Trophoblast cell (in vitro differentiated cells and primary cell): ENCODE measurements around the gene NEK8.

ENCODE experiments used
- DNase-seq, 2 donors: peaks; one replicate each; pipeline ENCODE4 v3.0.0-alpha.2; 2016
- H2AFZ ChIP-seq: 2 replicates; pipeline ENCODE4 v1.6.1; 2013; ENCODE audit warnings: low read length, moderate library complexity, mild to moderate bottlenecking; ENCODE audit not compliant: insufficient read depth, poor library complexity
- H2AK5ac ChIP-seq: 2 replicates; pipeline ENCODE4 v1.6.1; 2013; ENCODE audit warnings: mild to moderate bottlenecking, low read length
- H2BK120ac ChIP-seq: 2 replicates; pipeline ENCODE4 v1.6.1; 2013; ENCODE audit warnings: low read length, mild to moderate bottlenecking, moderate library complexity; ENCODE audit not compliant: insufficient read depth, poor library complexity
- H2BK12ac ChIP-seq: 2 replicates; pipeline ENCODE4 v1.6.1; 2013; ENCODE audit warnings: mild to moderate bottlenecking, low read length, moderate library complexity
- H2BK5ac ChIP-seq: 2 replicates; pipeline ENCODE4 v1.6.1; 2013; ENCODE audit warnings: low read length, low read depth, moderate library complexity, mild to moderate bottlenecking; ENCODE audit not compliant: poor library complexity
- H3K14ac ChIP-seq: 2 replicates; pipeline ENCODE4 v1.6.1; 2013; ENCODE audit warnings: mild to moderate bottlenecking, low read length
- H3K18ac ChIP-seq: 2 replicates; pipeline ENCODE4 v1.6.1; 2013; ENCODE audit warnings: mild to moderate bottlenecking, low read length
- H3K23ac ChIP-seq: 2 replicates; pipeline ENCODE4 v1.6.1; 2013; ENCODE audit warnings: low read length
- H3K27ac ChIP-seq: 2 replicates; pipeline ENCODE4 v1.5.1; 2013; ENCODE audit warnings: low read depth, mild to moderate bottlenecking, inconsistent platforms, low read length, moderate library complexity
- H3K27me3 ChIP-seq: 2 replicates; pipeline ENCODE4 v1.6.1; 2013; ENCODE audit warnings: inconsistent platforms, mild to moderate bottlenecking, low read length, moderate library complexity; ENCODE audit not compliant: insufficient read depth
- H3K36me3 ChIP-seq, 2 experiments: 1 replicate in 1 of 2; 2 replicates in 1 of 2; pipeline ENCODE4 v1.6.1; 2013; ENCODE audit warnings: low read length in 2 of 2, mild to moderate bottlenecking in 2 of 2, moderate library complexity in 1 of 2; ENCODE audit not compliant: insufficient read depth in 2 of 2, control insufficient read depth in 1 of 2
- H3K4ac ChIP-seq: 2 replicates; pipeline ENCODE4 v1.6.1; 2013; ENCODE audit warnings: low read depth, mild to moderate bottlenecking, low read length, moderate library complexity
- H3K4me1 ChIP-seq, 2 experiments: 1 replicate in 1 of 2; 2 replicates in 1 of 2; pipeline ENCODE4 v1.6.1; 2013; ENCODE audit warnings: low read length in 2 of 2, mild to moderate bottlenecking in 2 of 2, moderate library complexity in 1 of 2; ENCODE audit not compliant: insufficient read depth in 2 of 2, control insufficient read depth in 1 of 2
- H3K4me2 ChIP-seq: 2 replicates; pipeline ENCODE4 v1.6.1; 2013; ENCODE audit warnings: inconsistent platforms, mild to moderate bottlenecking, low read length, moderate library complexity
- H3K4me3 ChIP-seq: 2 replicates; pipeline ENCODE4 v1.5.1; 2013; ENCODE audit warnings: mild to moderate bottlenecking, low read depth, low read length, inconsistent platforms
- H3K79me1 ChIP-seq: one replicate; pipeline ENCODE4 v1.6.1; 2013; ENCODE audit warnings: low read length
- H3K79me2 ChIP-seq: 2 replicates; pipeline ENCODE4 v1.6.1; 2013; ENCODE audit warnings: low read length, mild to moderate bottlenecking; ENCODE audit not compliant: control insufficient read depth, insufficient read depth, poor library complexity
- H3K9ac ChIP-seq: 2 replicates; pipeline ENCODE4 v1.6.1; 2013; ENCODE audit warnings: mild to moderate bottlenecking, low read length
- H3K9me3 ChIP-seq: 2 replicates; pipeline ENCODE4 v1.6.1; 2013; ENCODE audit warnings: low read depth, mild to moderate bottlenecking, control low read depth, inconsistent platforms, low read length; ENCODE audit not compliant: insufficient read depth
- H4K12ac ChIP-seq: 2 replicates; pipeline ENCODE4 v1.6.1; 2013; ENCODE audit warnings: low read depth, mild to moderate bottlenecking, low read length, moderate library complexity
- H4K8ac ChIP-seq: 2 replicates; pipeline ENCODE4 v1.6.1; 2013; ENCODE audit warnings: low read depth, mild to moderate bottlenecking, low read length, moderate library complexity
- H4K91ac ChIP-seq: one replicate; pipeline ENCODE4 v1.6.1; 2013; ENCODE audit warnings: low read depth, mild to moderate bottlenecking, low read length, moderate library complexity
- WGBS: extraction: QIAGEN DNeasy Blood & Tissue Kit; methylation state at CpG from one replicate; pipeline ENCODE4 v1.1.7; 2013; ENCODE audit warnings: missing lambda C conversion rate; ENCODE audit not compliant: insufficient read length, insufficient coverage; ENCODE audit errors: extremely low coverage; 5-methylcytosine and 5-hydroxymethylcytosine counted together

NEK8 gene

GRCh38 chr17:28750178-28751047 is 21.8 kb downstream of the NEK8 start:
- DNase-seq: peak; percentile 93 to 98
- no peak overlapping the region for H3K27ac ChIP-seq
- H4K91ac ChIP-seq: no peak overlapping the region
- H2AK5ac ChIP-seq: no peak overlapping the region
- H3K9ac ChIP-seq: no peak overlapping the region
- H3K14ac ChIP-seq: no peak overlapping the region
- H3K18ac ChIP-seq: no peak overlapping the region
- peak overlapping the region; percentile 66 for H4K12ac ChIP-seq
- peaks cover 27 to 29% of the 10 kb centered on the region in 2 experiments for H3K4me1 ChIP-seq
- no peak overlapping the region for H3K4me3 ChIP-seq
- no peak overlapping the region for H2BK12ac ChIP-seq
- no peak overlapping the region for H2AFZ ChIP-seq
- no peak overlapping the region for H3K23ac ChIP-seq
- H3K79me2 ChIP-seq: peaks cover 19% of the 10 kb centered on the region
- H2BK5ac ChIP-seq: no peak overlapping the region
- no peaks in the 10 kb centered on the region for H3K9me3 ChIP-seq
- no peak overlapping the region for H4K8ac ChIP-seq
- peaks cover 61 to 63% of the 10 kb centered on the region in 2 experiments for H3K36me3 ChIP-seq
- H3K4ac ChIP-seq: peak overlapping the region; percentile 8
- H3K27me3 ChIP-seq: no peaks in the 10 kb centered on the region
- no CpG with 5 or more reads among the region's 20 CpGs for WGBS
- peaks cover 25% of the 10 kb centered on the region for H3K79me1 ChIP-seq
- H3K4me2 ChIP-seq: no peak overlapping the region
- no peak overlapping the region for H2BK120ac ChIP-seq

GRCh38 chr17:28751600-28752366 is 23.2 kb downstream of the NEK8 start:
- peaks cover 15 to 19% of the 10 kb centered on the region in 2 experiments for H3K4me1 ChIP-seq
- no peak overlapping the region for H2BK120ac ChIP-seq
- H3K14ac ChIP-seq: no peak overlapping the region
- H3K4ac ChIP-seq: no peak overlapping the region
- H3K79me1 ChIP-seq: peaks cover 12% of the 10 kb centered on the region
- no CpG with 5 or more reads among the region's 10 CpGs for WGBS
- H3K18ac ChIP-seq: no peak overlapping the region
- peaks cover 50 to 57% of the 10 kb centered on the region in 2 experiments for H3K36me3 ChIP-seq
- no peak overlapping the region for H3K9ac ChIP-seq
- peaks cover 7% of the 10 kb centered on the region for H3K79me2 ChIP-seq
- no peak overlapping the region for H2BK12ac ChIP-seq
- H3K4me2 ChIP-seq: no peak overlapping the region
- no peak overlapping the region for H3K27ac ChIP-seq
- H4K8ac ChIP-seq: no peak overlapping the region
- no peaks in the 10 kb centered on the region for H3K9me3 ChIP-seq
- DNase-seq: no peak
- H3K27me3 ChIP-seq: no peaks in the 10 kb centered on the region
- no peak overlapping the region for H4K12ac ChIP-seq
- no peak overlapping the region for H2AFZ ChIP-seq
- no peak overlapping the region for H3K4me3 ChIP-seq
- no peak overlapping the region for H3K23ac ChIP-seq
- no peak overlapping the region for H4K91ac ChIP-seq
- H2AK5ac ChIP-seq: no peak overlapping the region
- H2BK5ac ChIP-seq: no peak overlapping the region

GRCh38 chr17:28755486-28755885 is 26.9 kb downstream of the NEK8 start:
- Histone ChIP-seq H2BK5ac (no peak overlapping the region), H4K8ac (no peak overlapping the region), H3K4me3 (no peak overlapping the region), H2BK12ac (no peak overlapping the region), H3K18ac (no peak overlapping the region), H3K14ac (no peak overlapping the region), H3K4me1 (peaks cover 0 to 4% of the 10 kb centered on the region in 2 experiments), H3K79me2 (no peaks in the 10 kb centered on the region), H2AFZ (no peak overlapping the region), H3K27ac (no peak overlapping the region), H3K4me2 (no peak overlapping the region), H2BK120ac (no peak overlapping the region), H3K9me3 (no peaks in the 10 kb centered on the region), H3K27me3 (no peaks in the 10 kb centered on the region), H3K79me1 (no peaks in the 10 kb centered on the region), H4K91ac (no peak overlapping the region), H3K36me3 (peaks cover 36 to 50% of the 10 kb centered on the region in 2 experiments), H3K23ac (no peak overlapping the region), H2AK5ac (no peak overlapping the region), H3K9ac (no peak overlapping the region), H3K4ac (no peak overlapping the region), H4K12ac (no peak overlapping the region)
- WGBS: no CpG with 5 or more reads among the region's 7 CpGs
- DNase-seq: no peak

- no peak overlapping the region for H3K27ac ChIP-seq
- H3K36me3 ChIP-seq: peaks cover 30 to 47% of the 10 kb centered on the region in 2 experiments
- peaks cover 0 to 4% of the 10 kb centered on the region in 2 experiments for H3K4me1 ChIP-seq
- no peak overlapping the region for H2BK5ac ChIP-seq
- no peak overlapping the region for H3K9ac ChIP-seq
- H3K79me2 ChIP-seq: no peaks in the 10 kb centered on the region
- H3K4me2 ChIP-seq: no peak overlapping the region
- H2BK12ac ChIP-seq: no peak overlapping the region
- H4K8ac ChIP-seq: no peak overlapping the region
- H3K4me3 ChIP-seq: no peak overlapping the region
- H3K14ac ChIP-seq: no peak overlapping the region
- H3K18ac ChIP-seq: no peak overlapping the region
- no CpG with 5 or more reads among the region's 5 CpGs for WGBS
- no peak for DNase-seq
- no peak overlapping the region for H4K91ac ChIP-seq
- H3K79me1 ChIP-seq: no peaks in the 10 kb centered on the region
- no peaks in the 10 kb centered on the region for H3K27me3 ChIP-seq
- no peak overlapping the region for H2AFZ ChIP-seq
- H3K4ac ChIP-seq: no peak overlapping the region
- H4K12ac ChIP-seq: no peak overlapping the region
- no peak overlapping the region for H2BK120ac ChIP-seq
- H3K9me3 ChIP-seq: no peaks in the 10 kb centered on the region
- no peak overlapping the region for H2AK5ac ChIP-seq
- no peak overlapping the region for H3K23ac ChIP-seq
These were observed 27.6 kb downstream of the NEK8 start for GRCh38 chr17:28756049-28756804.
